Panc1 (cell line): Measurements from ENCODE around the gene DENND1B. TPM values are rescaled to one million over a fixed set of nuclear protein-coding genes. Genes with fewer than 3 reads are reported as not detected.

Source experiments
- ATAC-seq: fragments of 200-7000 bp; cut with Tn5 transposase; 2 replicates; pipeline ENCODE4 v1.9.1; 2020; ENCODE audit warnings: mild to moderate bottlenecking, moderate library complexity
- BruUV-seq: library from RNA; stranded (reverse); fragments of 400-500 nt; replicated peaks from 2 replicates; lab custom pipeline; 2021; lab: Mats Ljungman, UMichigan
- CTCF ChIA-PET: fragments of 300-600 bp; sonication (Branson Sonifier 250); formaldehyde crosslinking; loops from one replicate; lab custom pipeline; 2022; ENCODE audit warnings: antibody characterized with exemption; lab: Charles Lee
- POLR2A ChIA-PET: fragments of 300-600 bp; sonication (Branson Sonifier 250); formaldehyde crosslinking; loops from one replicate; lab custom pipeline; 2022; ENCODE audit warnings: antibody characterized with exemption; lab: Charles Lee
- DNase-seq: peaks from one replicate; pipeline ENCODE4 v3.0.0-alpha.2; 2010; ENCODE audit warnings: low read depth, low spot score
- H3K27ac ChIP-seq: 2 replicates; pipeline ENCODE4 v1.5.1; 2011; ENCODE audit warnings: mild to moderate bottlenecking, low read length, inconsistent platforms
- H3K27me3 ChIP-seq: fragments of 200-500 bp; sonication (Bioruptor generic); 2 replicates; pipeline ENCODE4 v1.6.0; 2014; ENCODE audit warnings: low read length, inconsistent platforms; ENCODE audit not compliant: control insufficient read depth, insufficient read depth
- H3K36me3 ChIP-seq: fragments of 200-500 bp; sonication (Bioruptor generic); 2 replicates; pipeline ENCODE4 v1.5.1; 2014; ENCODE audit warnings: inconsistent platforms, mild to moderate bottlenecking, low read length, moderate library complexity; ENCODE audit not compliant: control insufficient read depth, insufficient read depth
- H3K4me1 ChIP-seq: 2 replicates; pipeline ENCODE4 v1.5.1; 2011; ENCODE audit warnings: inconsistent platforms, mild to moderate bottlenecking, low read length, moderate library complexity; ENCODE audit not compliant: control insufficient read depth, insufficient read depth
- H3K4me3 ChIP-seq, 2 experiments: 2 replicates each; pipeline ENCODE4 v1.5.1; 2011 to 2012; ENCODE audit warnings: low read depth in 2 of 2, low read length in 2 of 2, mild to moderate bottlenecking in 2 of 2, inconsistent platforms in 1 of 2, moderate library complexity in 1 of 2
- H3K9me3 ChIP-seq: fragments of 200-500 bp; sonication (Bioruptor generic); 2 replicates; pipeline ENCODE4 v1.5.1; 2014; ENCODE audit warnings: low read depth, mild to moderate bottlenecking, inconsistent platforms, low read length, moderate library complexity; ENCODE audit not compliant: control insufficient read depth, insufficient read depth
- CTCF ChIP-seq: fragments of 450-650 bp; IDR thresholded peaks from 2 replicates; pipeline ENCODE4 v1.5.1; 2017; ENCODE audit warnings: mild to moderate bottlenecking
- POLR2AphosphoS5 ChIP-seq: IDR thresholded peaks from 2 replicates; pipeline ENCODE4 v1.6.1; 2012; ENCODE audit warnings: mild to moderate bottlenecking, low read depth, low read length, moderate library complexity
- SIN3A ChIP-seq: IDR thresholded peaks from 2 replicates; pipeline ENCODE4 v1.6.1; 2012; ENCODE audit warnings: low read depth, mild to moderate bottlenecking, low read length, moderate library complexity, borderline replicate concordance; ENCODE audit not compliant: insufficient read depth
- TCF7L2 ChIP-seq: IDR thresholded peaks from 2 replicates; pipeline ENCODE4 v1.6.1; 2011; ENCODE audit warnings: mild to moderate bottlenecking, low read depth, low read length, inconsistent platforms
- in situ Hi-C: cut with HindIII; loops from 2 replicates; pipeline ENCODE4 v1.10.0; 2016; ENCODE audit warnings: low sequenced_read_pairs, low pct_unique_long_range_greater_than_20kb
- intact Hi-C: fragments of 100-400 bp; cut with micrococcal nuclease; formaldehyde crosslinking; loops from one replicate; pipeline ENCODE4 v1.10.0; 2022; ENCODE audit not compliant: unreplicated experiment
- total RNA-seq: library from RNA; stranded (reverse); gene quantifications from one replicate; pipeline ENCODE4 v1.2.1, GENCODE V29; 2021; ENCODE audit not compliant: unreplicated experiment
- TF ChIP-seq, protein P1 (sequence below), 2 experiments: IDR thresholded peaks; 2 replicates each; pipeline ENCODE4 v1.6.1; 2011 to 2012; ENCODE audit warnings: low read depth in 2 of 2, control low read depth in 1 of 2, low read length in 1 of 2, mild to moderate bottlenecking in 1 of 2, moderate library complexity in 1 of 2; ENCODE audit not compliant: insufficient read depth in 1 of 2

The DENND1B gene
- total RNA-seq, 1 experiment from 2014 or later = 7.7 TPM

- no peak for ATAC-seq
- Histone ChIP-seq H3K27ac (no peak overlapping the region), H3K4me1 (no peaks in the 10 kb centered on the region), H3K36me3 (no peaks in the 10 kb centered on the region), H3K4me3 (no peak overlapping the region), H3K27me3 (no peaks in the 10 kb centered on the region), H3K9me3 (0 out of 2 replicates have a peak, but pooled peaks cover 5% of the 10 kb centered on the region)
- no TSS peak for BruUV-seq
- no peak for DNase-seq
- TF ChIP-seq TCF7L2 = no peak
- no peak for TF ChIP-seq POLR2AphosphoS5
- TF ChIP-seq SIN3A = no peak
- in situ Hi-C loops (no loop called here), intact Hi-C loops (no loop called here)
- ChIA-PET POLR2A (no interaction called here), CTCF (no interaction called here)
Observed at GRCh38 chr1:197799271-197799670, 24.0 kb upstream of the DENND1B start.

GRCh38 chr1:197798492-197798891 is 23.2 kb upstream of the DENND1B start:
- no peak for DNase-seq
- ChIA-PET POLR2A (no interaction called here), CTCF (no interaction called here)
- Histone ChIP-seq H3K4me3 (no peak overlapping the region), H3K27me3 (no peaks in the 10 kb centered on the region), H3K4me1 (no peaks in the 10 kb centered on the region), H3K9me3 (0 out of 2 replicates have a peak, but pooled peaks cover 5% of the 10 kb centered on the region), H3K36me3 (no peaks in the 10 kb centered on the region), H3K27ac (no peak overlapping the region)
- TF ChIP-seq, protein P1, sequence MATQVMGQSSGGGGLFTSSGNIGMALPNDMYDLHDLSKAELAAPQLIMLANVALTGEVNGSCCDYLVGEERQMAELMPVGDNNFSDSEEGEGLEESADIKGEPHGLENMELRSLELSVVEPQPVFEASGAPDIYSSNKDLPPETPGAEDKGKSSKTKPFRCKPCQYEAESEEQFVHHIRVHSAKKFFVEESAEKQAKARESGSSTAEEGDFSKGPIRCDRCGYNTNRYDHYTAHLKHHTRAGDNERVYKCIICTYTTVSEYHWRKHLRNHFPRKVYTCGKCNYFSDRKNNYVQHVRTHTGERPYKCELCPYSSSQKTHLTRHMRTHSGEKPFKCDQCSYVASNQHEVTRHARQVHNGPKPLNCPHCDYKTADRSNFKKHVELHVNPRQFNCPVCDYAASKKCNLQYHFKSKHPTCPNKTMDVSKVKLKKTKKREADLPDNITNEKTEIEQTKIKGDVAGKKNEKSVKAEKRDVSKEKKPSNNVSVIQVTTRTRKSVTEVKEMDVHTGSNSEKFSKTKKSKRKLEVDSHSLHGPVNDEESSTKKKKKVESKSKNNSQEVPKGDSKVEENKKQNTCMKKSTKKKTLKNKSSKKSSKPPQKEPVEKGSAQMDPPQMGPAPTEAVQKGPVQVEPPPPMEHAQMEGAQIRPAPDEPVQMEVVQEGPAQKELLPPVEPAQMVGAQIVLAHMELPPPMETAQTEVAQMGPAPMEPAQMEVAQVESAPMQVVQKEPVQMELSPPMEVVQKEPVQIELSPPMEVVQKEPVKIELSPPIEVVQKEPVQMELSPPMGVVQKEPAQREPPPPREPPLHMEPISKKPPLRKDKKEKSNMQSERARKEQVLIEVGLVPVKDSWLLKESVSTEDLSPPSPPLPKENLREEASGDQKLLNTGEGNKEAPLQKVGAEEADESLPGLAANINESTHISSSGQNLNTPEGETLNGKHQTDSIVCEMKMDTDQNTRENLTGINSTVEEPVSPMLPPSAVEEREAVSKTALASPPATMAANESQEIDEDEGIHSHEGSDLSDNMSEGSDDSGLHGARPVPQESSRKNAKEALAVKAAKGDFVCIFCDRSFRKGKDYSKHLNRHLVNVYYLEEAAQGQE (IDR thresholded peaks at IDR 0.05; ENCODE audit: insufficient read depth in 1 of 2, low read depth in 2 of 2, low read length in 1 of 2) = no peak
- TF ChIP-seq TCF7L2 (no peak), CTCF (no peak), SIN3A (no peak), POLR2AphosphoS5 (no peak)
- no peak for ATAC-seq
- in situ Hi-C loops (no loop called here), intact Hi-C loops (no loop called here)
- BruUV-seq = no TSS peak

DNA sequence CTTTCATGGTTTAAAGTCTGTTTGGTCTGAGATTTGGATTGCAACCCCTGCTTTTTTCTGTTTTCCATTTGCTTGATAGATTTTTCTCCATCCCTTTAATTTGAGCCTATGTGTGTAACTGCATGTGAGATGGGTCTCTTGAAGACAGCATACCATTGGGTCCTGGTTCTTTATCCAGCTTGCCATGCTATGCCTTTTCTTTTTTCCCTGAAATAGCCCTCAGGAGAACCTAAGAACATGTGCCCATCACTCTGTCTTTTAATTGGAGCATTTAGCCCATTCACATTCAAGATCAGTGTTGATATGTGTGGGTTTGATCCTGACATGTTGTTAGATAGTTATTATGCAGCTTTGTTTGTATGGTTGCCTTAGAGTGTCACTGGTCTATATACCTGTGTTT is 21.7 kb upstream of the DENND1B start:
- Histone ChIP-seq H3K4me3 (no peak overlapping the region), H3K27ac (no peak overlapping the region), H3K9me3 (0 out of 2 replicates have a peak, but pooled peaks cover 5% of the 10 kb centered on the region), H3K36me3 (no peaks in the 10 kb centered on the region), H3K4me1 (no peaks in the 10 kb centered on the region), H3K27me3 (no peaks in the 10 kb centered on the region)
- intact Hi-C loops (no loop called here), in situ Hi-C loops (no loop called here)
- DNase-seq = no peak
- ATAC-seq = no peak
- ChIA-PET CTCF (no interaction called here), POLR2A (no interaction called here)
- BruUV-seq = no TSS peak
- TF ChIP-seq POLR2AphosphoS5 (no peak), CTCF (no peak), TCF7L2 (no peak), SIN3A (no peak)
- TF ChIP-seq, protein P1 (IDR thresholded peaks at IDR 0.05; ENCODE audit: insufficient read depth in 1 of 2, low read depth in 2 of 2, low read length in 1 of 2) = no peak
